Stimulated activated CD4-positive, alpha-beta T cell treated with anti-CD3 and anti-CD28 coated beads, Interleukin-4, amount 100 ng/mL, for 1 hour (primary cell): ENCODE measurements around the gene IL5.
"Not testable (repeated sequence)": the region's sequence is repeated elsewhere in the genome, so short reads cannot be mapped to it uniquely, and the experiment has no call there.

Experiments used
- DNase-seq: peaks from one replicate; pipeline ENCODE4 v3.0.0-alpha.2; 2020

Gene IL5

DNA sequence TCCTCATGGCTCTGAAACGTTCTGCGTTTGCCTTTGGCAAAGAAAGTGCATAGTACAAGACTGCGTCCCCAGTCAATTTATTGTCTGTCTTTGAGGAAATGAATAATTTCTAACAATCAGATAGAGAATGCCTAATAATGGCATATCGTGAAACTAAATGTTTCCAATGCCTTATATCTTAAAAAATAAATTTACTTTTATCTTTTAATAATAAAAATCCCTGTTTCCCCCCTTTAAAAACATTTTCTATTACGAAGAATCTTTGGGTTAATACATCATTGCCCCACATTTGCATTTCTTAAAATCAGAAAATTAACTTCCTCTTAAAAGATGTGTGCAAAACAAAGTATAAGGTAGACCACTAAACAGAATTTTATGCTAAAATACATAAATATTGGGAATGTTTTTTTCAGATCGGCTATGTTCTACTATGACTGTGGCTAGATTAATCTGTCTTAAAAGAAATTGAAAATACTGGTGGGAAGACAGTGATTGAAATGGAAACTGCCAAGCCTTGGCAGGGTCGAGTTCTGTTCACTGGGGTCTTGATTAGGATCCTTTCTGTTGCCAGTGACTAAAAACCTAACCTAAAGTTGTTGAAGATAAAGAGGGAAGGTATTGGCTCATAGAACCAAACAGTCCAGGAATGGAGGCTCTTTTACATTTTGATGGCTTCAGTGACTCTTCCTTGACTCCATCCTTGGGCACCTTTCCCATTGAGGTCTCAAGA, at the start of gene IL5:
Gene IL5 (minus strand): TSS at position 51 of the 730 bp plus-strand sequence. CDS start 44 bp downstream, at position 7.
- DNase-seq, result no peak

DNA sequence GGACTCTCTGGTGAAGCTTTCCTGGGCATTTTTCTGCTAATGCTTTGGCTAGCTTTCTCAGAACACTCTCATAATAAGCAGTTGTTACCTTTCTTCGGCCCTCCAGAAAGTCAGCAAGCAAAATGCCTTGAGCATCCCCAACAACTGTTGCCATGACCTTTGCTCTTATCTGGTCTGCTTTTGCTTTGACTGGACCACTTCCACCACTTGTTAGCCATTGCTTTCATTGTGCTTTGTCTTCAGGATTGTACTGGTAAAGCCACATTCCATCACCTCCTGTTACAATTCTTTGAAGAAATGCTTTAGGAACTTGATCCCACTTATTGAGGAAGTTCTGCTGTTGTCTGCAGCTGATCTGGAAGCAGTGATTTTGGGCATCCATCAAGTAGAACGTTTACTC, 49.2 kb upstream of the IL5 start:
- DNase-seq, result no peak

DNA sequence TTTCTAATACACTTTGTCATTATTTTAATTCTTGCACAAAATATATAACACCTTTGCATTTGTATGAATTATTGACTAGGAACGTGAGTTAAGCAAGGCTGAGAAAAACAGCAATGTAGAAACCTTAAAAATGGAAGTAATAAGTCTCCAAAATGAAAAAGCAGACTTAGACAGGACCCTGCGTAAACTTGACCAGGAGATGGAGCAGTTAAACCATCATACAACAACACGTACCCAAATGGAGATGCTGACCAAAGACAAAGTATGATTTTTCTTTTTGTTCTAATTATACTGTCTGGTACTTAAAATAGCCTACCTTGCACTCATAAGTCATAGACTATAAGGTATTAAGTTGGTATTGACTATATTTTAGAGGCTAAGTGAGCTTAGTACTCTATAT, 47.8 kb upstream of the IL5 start:
- DNase-seq, result no peak

DNA sequence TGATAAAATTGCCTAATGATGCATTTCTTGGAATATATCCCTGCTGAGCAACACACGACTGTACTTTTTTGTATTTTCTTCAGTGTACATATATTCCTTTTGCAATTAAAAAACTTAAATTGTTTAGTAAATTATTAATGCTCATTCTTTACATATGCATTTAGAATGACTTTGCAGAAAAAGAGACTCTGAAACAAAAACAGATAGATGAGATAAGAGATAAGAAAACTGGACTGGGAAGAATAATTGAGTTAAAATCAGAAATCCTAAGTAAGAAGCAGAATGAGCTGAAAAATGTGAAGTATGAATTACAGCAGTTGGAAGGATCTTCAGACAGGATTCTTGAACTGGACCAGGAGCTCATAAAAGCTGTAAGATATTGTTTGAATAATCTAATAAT, 46.1 kb upstream of the IL5 start:
- no peak for DNase-seq

DNA sequence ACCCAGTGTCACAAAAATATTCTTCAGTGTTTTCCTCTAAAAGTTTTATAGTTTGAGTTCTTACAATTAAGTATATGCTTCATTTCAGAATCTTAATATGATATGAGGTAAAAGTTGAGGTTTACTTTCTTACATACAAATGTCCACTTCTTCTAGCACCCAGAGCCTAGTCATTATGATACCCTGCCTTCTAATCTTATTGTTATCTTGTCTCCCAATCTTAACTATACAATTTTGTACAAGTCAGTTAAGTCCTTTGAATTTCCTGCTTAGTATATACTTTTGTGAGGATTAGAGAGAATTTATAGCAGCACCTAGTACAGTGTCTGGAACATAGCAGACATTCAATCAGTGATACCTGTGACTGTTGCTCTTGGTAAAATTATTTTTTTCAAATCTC, 42.7 kb upstream of the IL5 start:
- DNase-seq, result no peak

DNA sequence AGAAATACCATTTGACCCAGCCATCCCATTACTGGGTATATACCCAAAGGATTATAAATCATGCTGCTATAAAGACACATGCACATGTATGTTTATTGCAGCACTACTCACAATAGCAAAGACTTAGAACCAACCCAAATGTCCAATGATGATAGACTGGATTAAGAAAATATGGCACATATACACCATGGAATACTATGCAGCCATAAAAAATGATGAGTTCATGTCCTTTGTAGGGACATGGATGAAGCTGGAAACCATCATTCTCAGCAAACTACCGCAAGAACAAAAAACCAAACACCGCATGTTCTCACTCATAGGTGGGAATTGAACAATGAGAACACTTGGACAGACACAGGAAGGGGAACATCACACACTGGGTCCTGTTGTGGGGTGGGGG, 41.2 kb upstream of the IL5 start:
- DNase-seq, result not testable (repeated sequence)

DNA sequence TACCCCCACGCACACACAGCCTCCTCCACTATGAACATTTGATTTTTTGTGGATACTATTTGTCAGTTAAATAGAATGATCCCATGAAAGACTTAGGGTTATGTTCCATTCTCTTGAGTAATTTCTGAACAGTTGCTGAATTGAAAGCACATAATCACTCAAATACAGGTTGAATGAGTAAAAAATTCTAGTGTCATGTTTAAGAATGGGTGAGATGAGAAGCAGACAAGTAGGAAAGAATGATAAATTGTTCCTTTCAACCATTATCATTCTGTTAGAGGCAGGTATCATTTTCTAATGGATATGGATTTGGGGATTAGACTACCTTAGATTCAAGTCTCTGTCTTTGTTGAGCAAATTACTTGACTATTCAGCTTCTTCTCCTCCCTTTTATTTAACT, 32.8 kb upstream of the IL5 start:
- DNase-seq, result no peak

DNA sequence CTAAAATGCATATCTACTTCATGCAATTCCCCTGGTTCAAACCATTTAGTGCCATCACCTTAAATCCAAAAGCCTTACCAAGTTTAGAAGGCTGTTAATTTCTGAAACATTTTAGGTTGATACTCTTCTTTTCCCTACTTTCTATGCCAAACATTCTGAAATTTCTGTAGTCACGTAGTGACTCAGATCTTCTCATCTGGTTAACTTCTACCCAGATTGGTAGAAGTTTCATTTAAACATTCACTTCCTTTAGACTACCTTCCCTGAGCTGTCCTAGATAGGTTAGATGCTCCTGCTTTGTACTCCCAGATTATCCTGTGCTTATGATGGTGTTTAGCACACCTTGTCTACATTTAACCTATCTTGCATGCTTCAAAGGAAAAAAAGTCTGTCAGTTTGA, 23.3 kb upstream of the IL5 start:
- no peak for DNase-seq

DNA sequence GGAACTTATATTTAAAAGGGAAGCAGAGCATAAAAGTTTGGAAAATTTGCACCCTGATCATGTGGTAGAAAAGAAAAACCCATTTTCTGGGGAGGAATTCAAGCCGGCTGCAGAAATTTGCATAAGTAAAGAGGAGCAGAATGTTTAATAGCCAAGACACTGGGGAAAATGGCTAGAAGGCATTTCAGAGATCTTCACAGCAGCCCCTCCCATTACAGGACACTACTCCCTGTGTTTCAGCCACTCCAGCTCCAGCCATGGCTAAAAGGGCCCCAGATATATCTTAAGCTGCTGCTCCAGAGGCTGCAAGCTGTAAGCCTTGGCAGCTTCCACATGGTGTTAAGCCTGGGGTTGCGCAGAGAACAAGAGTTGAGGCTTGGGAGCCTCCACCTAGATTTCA, 21.2 kb upstream of the IL5 start:
- DNase-seq, result not testable (repeated sequence)

DNA sequence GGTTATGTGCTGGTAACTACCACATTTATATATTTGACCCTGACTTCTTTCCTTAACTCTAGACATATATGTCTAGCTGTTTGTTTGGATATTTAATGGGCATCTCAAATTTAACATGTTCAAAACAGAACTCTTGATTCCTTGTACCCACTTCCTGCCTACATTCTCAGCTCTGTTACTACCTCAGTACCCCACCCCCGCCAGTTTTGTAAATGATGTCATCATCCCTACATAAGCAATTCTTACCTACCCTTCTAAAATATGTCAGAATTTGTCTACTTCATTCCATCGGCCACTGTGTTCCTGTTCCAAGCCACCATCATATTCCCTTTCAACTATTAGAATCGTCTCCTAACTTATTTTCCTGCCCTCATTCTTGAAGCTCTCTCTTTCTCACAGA, 18.3 kb upstream of the IL5 start:
- DNase-seq, result no peak

DNA sequence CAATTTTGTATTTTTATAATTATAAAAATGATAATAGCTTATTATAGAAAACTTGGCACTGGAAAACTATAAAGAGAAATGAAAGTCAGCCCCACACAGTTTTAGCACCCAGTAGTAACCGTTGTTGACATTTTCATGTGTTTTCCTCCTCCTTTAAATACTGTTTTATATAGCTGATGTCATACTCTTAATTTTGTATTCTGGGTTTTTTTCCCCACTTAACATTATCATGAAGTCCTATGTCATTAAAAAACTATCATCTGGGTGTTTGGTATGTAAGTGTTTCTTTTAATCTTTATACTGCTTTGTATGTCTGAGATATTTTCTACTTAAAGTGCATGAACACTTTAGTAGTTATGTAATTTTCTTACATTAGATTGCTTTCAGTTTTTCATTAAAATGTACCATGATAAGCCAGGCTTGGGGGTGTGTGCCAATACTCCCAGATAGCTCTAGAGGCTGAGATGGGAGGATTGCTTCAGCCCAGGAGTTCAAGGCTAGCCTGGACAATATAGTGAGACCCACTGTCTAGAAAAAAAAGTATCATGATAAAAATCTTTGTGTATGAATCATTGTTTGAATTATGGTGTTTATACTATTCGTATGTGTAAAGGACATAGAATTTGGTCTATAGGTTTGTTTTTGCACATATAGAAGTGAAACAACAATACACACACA, 16.2 kb upstream of the IL5 start:
- DNase-seq, result no peak

DNA sequence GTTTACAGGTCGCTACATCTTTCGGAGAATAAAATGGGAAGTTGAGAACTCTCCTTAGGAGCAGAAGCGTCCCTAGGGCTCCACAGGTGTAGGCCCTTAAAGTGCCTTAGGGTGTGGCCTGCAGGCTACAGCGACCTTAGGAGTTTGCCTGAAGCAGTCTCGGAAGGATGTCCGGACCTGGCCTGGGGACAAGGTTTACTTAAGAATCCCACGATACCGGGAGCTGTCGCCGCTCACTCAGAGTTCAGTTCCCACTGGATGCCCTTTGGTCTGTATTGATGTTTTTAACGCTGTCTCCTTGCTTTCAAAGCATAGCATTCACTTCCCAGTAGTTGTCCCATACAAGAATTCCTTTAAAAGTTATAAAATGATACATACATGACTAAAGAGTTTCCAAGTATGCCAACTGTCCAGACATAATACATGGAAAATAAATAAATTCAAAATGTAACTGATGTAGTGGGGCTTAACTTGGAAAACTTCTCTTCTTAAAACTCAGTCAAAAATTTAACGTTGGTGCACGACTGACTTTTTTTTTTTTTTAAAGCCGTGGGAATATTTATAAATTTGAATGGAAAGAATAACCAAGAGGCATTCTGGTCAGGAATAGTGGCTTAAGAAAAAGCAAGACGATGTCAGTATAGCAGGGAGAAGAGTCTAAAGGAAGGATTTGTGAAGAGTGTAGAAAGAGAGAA, 14.3 kb upstream of the IL5 start:
- peak; percentile 29 for DNase-seq

DNA sequence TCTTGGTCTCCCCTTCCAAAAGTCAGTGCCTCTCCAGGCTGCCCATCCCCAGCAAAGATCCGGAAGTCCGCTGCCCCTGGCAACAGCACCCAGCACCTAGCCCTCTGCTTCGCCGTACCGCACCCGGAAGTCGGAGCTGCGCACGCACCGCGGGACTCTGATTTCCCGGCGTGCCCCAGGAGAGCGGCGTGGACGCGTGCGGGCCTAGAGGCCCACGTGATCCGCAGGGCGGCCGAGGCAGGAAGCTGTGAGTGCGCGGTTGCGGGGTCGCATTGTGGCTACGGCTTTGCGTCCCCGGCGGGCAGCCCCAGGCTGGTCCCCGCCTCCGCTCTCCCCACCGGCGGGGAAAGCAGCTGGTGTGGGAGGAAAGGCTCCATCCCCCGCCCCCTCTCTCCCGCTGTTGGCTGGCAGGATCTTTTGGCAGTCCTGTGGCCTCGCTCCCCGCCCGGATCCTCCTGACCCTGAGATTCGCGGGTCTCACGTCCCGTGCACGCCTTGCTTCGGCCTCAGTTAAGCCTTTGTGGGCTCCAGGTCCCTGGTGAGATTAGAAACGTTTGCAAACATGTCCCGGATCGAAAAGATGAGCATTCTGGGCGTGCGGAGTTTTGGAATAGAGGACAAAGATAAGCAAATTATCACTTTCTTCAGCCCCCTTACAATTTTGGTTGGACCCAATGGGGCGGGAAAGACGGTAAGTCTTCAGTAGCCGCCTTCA, 13.6 kb upstream of the IL5 start, which contains the start of gene RAD50:
Gene RAD50 (plus strand): TSS at position 215 of the 715 bp plus-strand sequence. CDS start 348 bp downstream, at position 563.
- peak; percentile 93 for DNase-seq

DNA sequence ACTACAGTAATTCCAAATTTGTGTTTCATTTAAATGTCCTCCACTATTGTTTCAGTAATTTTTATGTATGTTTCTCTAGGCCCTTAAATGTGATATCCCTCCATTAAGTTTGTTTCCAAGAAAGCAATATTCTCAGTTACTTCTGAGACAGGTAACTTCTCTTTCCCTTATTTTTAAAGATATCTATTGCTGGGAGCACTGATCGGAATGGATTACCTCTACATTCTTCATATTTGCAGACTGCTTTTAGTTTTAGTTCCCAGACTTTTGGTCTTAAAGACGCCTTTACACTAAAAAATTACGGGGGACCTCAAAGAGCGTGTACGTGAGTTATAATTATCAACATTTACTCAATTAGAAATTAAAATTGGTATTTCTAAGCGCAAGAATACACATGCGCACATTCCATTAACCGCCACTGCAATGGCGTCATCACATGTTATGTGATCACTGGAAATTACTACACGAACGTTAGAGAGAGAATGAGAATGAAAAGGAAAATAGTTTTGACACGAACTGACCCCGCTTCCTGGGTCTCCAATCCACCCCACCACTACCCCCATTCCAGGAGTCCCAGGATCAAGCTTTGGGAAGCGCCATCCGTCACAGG, 12.9 kb upstream of the IL5 start:
- no peak for DNase-seq

DNA sequence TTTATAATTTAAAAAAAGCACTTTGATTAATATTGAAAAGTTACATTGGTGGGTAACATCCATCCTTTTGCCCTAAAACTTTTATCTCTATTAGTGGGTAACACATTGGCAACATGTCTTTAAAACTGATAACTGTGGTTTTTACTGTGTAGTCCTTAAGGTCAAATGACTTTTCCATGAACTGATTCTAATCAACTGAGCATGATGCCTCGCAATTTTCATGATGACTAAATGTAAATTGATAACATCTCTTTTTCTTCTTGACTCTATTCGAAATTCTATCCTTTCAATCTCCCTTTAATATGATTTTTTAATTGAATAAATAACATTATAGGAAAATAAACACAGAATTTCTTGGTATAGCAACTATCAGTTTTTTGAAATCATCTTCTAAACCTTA, 6.3 kb upstream of the IL5 start:
- DNase-seq, result no peak

DNA sequence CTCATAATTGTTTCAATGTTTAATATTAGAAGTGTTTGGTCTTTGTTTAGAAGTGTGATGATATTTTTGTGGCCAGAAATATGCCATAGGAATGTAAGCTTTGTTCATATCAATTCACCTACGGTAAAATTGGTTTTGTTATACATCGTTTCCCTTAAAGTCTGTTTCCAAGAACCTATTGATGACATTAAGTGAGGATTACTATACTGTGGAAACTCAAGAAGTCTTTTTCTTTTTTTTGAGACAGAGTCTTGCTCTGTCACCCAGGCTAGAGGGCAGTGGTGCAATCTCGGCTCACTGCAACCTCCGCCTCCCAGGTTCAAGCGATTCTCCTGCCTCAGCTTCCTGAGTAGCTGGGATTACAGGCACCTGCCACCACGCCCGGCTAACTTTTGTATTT, 5.5 kb upstream of the IL5 start:
- DNase-seq, result not testable (repeated sequence)

DNA sequence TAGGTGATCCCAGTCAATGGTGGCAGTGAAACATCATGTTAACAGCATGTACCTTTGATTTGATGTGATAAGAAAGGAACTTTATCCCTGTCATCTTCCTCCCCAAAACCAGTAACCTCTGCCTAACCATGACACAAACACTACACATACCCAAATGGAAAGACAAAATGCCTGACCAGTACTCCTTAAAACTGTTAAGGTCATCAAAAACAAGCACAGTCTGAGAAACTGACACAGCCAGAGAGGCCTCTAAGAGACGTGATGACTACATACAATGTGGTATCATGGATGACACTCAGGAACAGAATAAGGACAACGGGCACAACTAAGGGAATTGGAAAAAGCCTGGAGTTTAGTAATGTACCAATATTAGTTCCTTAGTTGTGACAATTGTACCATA, 3.9 kb upstream of the IL5 start:
- no peak for DNase-seq

DNA sequence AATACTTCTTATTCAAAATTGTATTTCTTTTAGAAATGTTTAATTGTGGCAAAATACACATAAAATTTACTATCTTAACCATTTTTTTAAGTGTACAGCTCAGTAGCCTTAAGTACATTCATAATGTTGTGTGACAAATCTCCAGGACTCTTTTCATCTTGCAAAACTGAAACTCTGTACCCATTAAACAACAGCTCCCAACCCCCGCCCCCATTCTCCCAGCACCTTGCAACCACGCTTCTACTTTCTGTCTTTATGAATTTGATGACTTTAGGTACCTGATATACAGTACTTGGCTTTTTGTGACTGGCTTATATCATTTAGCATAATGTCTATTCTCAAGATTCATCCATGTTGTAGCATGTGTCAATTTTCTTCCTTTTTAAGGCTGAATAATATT, 2.8 kb upstream of the IL5 start:
- DNase-seq, result peak; percentile 59

DNA sequence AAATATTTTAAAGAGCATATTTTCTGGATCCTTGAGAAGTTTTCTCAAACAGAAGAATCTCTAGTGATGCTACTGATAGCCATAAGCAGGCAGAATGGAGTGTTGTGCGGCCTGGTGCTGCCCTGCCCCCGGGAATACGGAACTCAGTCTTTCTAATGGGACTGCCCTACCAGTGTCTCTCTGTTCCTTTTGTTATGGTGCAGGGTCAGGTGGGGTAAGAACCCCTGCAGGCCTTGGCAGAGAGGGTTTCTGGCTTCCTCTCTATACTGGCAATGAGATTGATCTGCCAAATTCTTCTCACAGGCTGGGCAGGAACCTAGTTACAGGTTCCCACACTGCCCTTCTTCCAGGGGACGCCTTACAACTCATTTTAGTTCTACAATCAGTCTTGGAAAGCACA, 2.6 kb downstream of the IL5 start:
- DNase-seq, result no peak

DNA sequence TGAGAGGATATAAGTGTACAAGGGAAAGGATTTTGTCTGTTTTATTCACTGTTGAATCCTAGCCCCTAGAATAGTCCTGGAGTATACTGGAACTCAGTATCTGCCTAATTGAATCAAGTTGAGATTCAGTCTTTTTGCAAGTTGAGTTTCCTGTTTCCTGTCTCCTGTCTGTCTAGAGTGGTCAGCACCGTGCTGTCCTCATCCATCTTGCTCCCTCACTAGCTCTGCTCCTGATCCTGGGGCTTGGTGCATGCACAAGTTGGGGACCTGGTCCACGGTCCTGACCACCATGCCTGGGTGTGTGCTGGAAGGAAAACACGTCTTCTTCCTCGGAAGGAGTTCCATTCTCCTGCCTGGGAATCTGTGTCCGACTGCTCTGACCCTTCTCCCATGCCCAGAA, 3.2 kb downstream of the IL5 start:
- no peak for DNase-seq

DNA sequence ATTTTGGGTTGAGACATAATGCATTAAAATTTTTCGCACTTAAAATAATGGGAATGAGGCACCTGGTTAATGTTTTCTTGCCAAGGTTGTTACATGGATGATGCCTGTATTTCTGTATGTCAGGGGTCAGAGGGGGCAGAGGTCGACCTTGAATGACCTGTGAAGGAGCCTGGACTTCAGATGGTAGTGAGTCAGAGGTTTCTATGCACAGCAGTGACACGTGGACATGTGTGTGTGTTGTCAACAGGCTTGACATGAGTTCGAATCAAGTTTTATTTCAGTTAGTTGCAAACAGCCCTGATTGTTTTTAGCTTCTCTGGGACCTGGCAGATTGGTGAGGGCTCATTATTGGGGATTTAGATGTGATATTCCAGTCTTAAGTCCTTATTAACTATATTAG, 3.6 kb downstream of the IL5 start:
- no peak for DNase-seq

DNA sequence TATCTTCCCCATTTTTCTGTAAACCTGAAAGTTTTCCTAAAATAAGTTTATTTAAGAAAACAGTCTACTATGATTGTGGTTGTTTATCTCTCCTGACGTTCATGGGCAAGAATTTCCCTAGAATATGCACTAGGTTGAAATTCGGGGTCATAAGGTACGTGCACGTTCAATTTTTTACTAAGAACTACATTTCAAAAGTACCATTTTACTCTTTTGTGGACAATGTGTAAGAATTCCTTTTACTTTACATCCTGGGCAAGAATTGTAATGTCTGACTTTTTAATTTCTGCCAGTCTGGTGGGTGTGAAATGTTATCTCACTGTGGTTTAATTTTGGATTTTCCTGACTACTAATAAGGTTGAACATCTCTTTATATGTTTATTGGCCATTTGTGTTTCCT, 12.4 kb downstream of the IL5 start:
- no peak for DNase-seq
